Mesothelial cell of epicardium (in vitro differentiated cells): ENCODE measurements around the gene SEL1L2. TPM values are rescaled to one million over a fixed set of nuclear protein-coding genes. Genes with fewer than 3 reads are reported as not detected.

Source experiments
- DNase-seq, 2 experiments: peaks; one replicate each; pipeline ENCODE4 v3.0.0; 2021; ENCODE audit warnings: low spot score in 2 of 2; ENCODE audit not compliant: unreplicated experiment in 2 of 2
- H3K27ac Mint-ChIP-seq: 2 replicates; pipeline ENCODE4 v1.8.0; 2021; ENCODE audit warnings: mixed read lengths
- H3K27me3 Mint-ChIP-seq: 2 replicates; pipeline ENCODE4 v1.8.0; 2021; ENCODE audit warnings: low read depth, mixed read lengths
- H3K36me3 Mint-ChIP-seq: 2 replicates; pipeline ENCODE4 v1.8.0; 2021; ENCODE audit warnings: mixed read lengths
- H3K4me1 Mint-ChIP-seq: 2 replicates; pipeline ENCODE4 v1.8.0; 2021; ENCODE audit warnings: mixed read lengths
- H3K4me3 Mint-ChIP-seq: 2 replicates; pipeline ENCODE4 v1.8.0; 2021; ENCODE audit warnings: mild to moderate bottlenecking, moderate library complexity, mixed read lengths
- H3K9me3 Mint-ChIP-seq: 2 replicates; pipeline ENCODE4 v1.8.0; 2021; ENCODE audit warnings: mixed read lengths
- CTCF ChIP-seq: fragments of 200-600 bp; sonication (generic); IDR thresholded peaks from one replicate; pipeline ENCODE4 v1.5.0; 2021; ENCODE audit warnings: antibody characterized with exemption; ENCODE audit not compliant: unreplicated experiment
- total RNA-seq: library from RNA; stranded (reverse); gene quantifications from 3 replicates; pipeline ENCODE4 v1.2.1, GENCODE V29; 2021

SEL1L2 gene
- not detected in 3 replicates for total RNA-seq

GRCh38 chr20:13990465-13990864, at the start of gene SEL1L2:
Gene SEL1L2 (minus strand): TSS chr20:13990614. CDS start chr20:13990534, 80 bp downstream.
- H3K36me3 Mint-ChIP-seq: peaks cover 6% of the 10 kb centered on the region
- TF ChIP-seq CTCF: no peak
- H3K4me3 Mint-ChIP-seq: no peak within 1 kb of the TSS
- DNase-seq: no peak
- no peak within 1 kb of the TSS for H3K27ac Mint-ChIP-seq
- H3K9me3 Mint-ChIP-seq: peaks cover 38% of the 10 kb centered on the region
- H3K4me1 Mint-ChIP-seq: no peaks in the 10 kb centered on the region
- peaks cover 14% of the 10 kb centered on the region for H3K27me3 Mint-ChIP-seq

GRCh38 chr20:14036567-14036966, 46.2 kb upstream of the SEL1L2 start:
- no peak for TF ChIP-seq CTCF
- H3K27me3 Mint-ChIP-seq: no peaks in the 10 kb centered on the region
- no peak overlapping the region for H3K4me3 Mint-ChIP-seq
- DNase-seq: no peak
- H3K9me3 Mint-ChIP-seq: no peaks in the 10 kb centered on the region
- no peaks in the 10 kb centered on the region for H3K36me3 Mint-ChIP-seq
- peaks cover 3% of the 10 kb centered on the region for H3K4me1 Mint-ChIP-seq
- H3K27ac Mint-ChIP-seq: no peak overlapping the region

GRCh38 chr20:14033310-14033709, 42.9 kb upstream of the SEL1L2 start:
- H3K9me3 Mint-ChIP-seq: no peaks in the 10 kb centered on the region
- no peaks in the 10 kb centered on the region for H3K36me3 Mint-ChIP-seq
- TF ChIP-seq CTCF: no peak
- peaks cover 5% of the 10 kb centered on the region for H3K4me1 Mint-ChIP-seq
- no peaks in the 10 kb centered on the region for H3K27me3 Mint-ChIP-seq
- no peak for DNase-seq
- H3K27ac Mint-ChIP-seq: no peak overlapping the region
- H3K4me3 Mint-ChIP-seq: no peak overlapping the region

- Mint-ChIP-seq H3K4me3 (no peak overlapping the region), H3K4me1 (peaks cover 5% of the 10 kb centered on the region), H3K9me3 (peaks cover 8% of the 10 kb centered on the region), H3K36me3 (peaks cover 3% of the 10 kb centered on the region), H3K27ac (no peak overlapping the region), H3K27me3 (peaks cover 2% of the 10 kb centered on the region)
- DNase-seq: no peak
- no peak for TF ChIP-seq CTCF
These were observed 40.6 kb upstream of the SEL1L2 start for GRCh38 chr20:14030991-14031390.

GRCh38 chr20:14012671-14013070, 22.3 kb upstream of the SEL1L2 start:
- peaks cover 18% of the 10 kb centered on the region for H3K36me3 Mint-ChIP-seq
- TF ChIP-seq CTCF: no peak

GRCh38 chr20:14009208-14009607, 18.8 kb upstream of the SEL1L2 start:
- no peak for DNase-seq
- Mint-ChIP-seq H3K4me1 (no peaks in the 10 kb centered on the region), H3K4me3 (no peak overlapping the region), H3K9me3 (peaks cover 23% of the 10 kb centered on the region), H3K27me3 (no peaks in the 10 kb centered on the region), H3K36me3 (peaks cover 12% of the 10 kb centered on the region), H3K27ac (no peak overlapping the region)
- TF ChIP-seq CTCF: no peak

More at GRCh38 chr20:14012671-14013070, 22.3 kb upstream of the SEL1L2 start:
- Mint-ChIP-seq H3K4me1 (no peaks in the 10 kb centered on the region), H3K9me3 (peaks cover 39% of the 10 kb centered on the region), H3K27ac (no peak overlapping the region), H3K4me3 (no peak overlapping the region), H3K27me3 (no peaks in the 10 kb centered on the region)
- DNase-seq: no peak
